Prostate gland (tissue), 2 donors: ENCODE measurements around the gene CLCF1.

ENCODE experiments used
- CTCF ChIP-seq, 4 experiments: fragments of 200-600 bp in 2 of 4; fragments of 450-650 bp in 2 of 4; sonication (generic) in 2 of 4; IDR thresholded peaks; 1 replicate in 3 of 4; 2 replicates in 1 of 4; pipeline ENCODE4 v1.5.1; 2016 to 2019; ENCODE audit warnings: antibody characterized with exemption in 4 of 4, mild to moderate bottlenecking in 2 of 4, moderate library complexity in 2 of 4
- POLR2A ChIP-seq: fragments of 450-650 bp; IDR thresholded peaks from one replicate; pipeline ENCODE4 v1.6.1; 2016; ENCODE audit warnings: antibody characterized with exemption, mild to moderate bottlenecking
- POLR2AphosphoS5 ChIP-seq: sonication (generic); formaldehyde crosslinking; IDR thresholded peaks from one replicate; pipeline ENCODE4 v1.6.1; 2017; ENCODE audit warnings: antibody characterized with exemption

- no peak for TF ChIP-seq CTCF (IDR thresholded peaks at IDR 0.05)
- TF ChIP-seq POLR2A = no peak
- TF ChIP-seq POLR2AphosphoS5 = no peak
Measured at GRCh38 chr11:67375320-67376055, 2.1 kb upstream of the CLCF1 start.
